OCI-LY1 (cell line): Measurements from ENCODE around the gene CACNB2.

Source experiments
- H2AFZ ChIP-seq: fragments of 200-600 bp; sonication (generic), shearing (Covaris generic); 2 replicates; pipeline ENCODE4 v1.6.0; 2014; ENCODE audit warnings: antibody characterized with exemption, mild to moderate bottlenecking, low read length
- H3F3A ChIP-seq: fragments of 200-600 bp; sonication (generic), shearing (Covaris generic); 2 replicates; pipeline ENCODE4 v1.6.0; 2014; ENCODE audit warnings: mild to moderate bottlenecking, antibody characterized with exemption, low read length, moderate library complexity; ENCODE audit not compliant: insufficient read depth
- H3K27ac ChIP-seq: fragments of 200-600 bp; sonication (generic); 2 replicates; pipeline ENCODE4 v1.5.1; 2014; ENCODE audit warnings: low read length, mixed run types, mild to moderate bottlenecking, low read depth; ENCODE audit not compliant: poor library complexity, severe bottlenecking
- H3K27me3 ChIP-seq: fragments of 200-600 bp; sonication (generic); 2 replicates; pipeline ENCODE4 v1.6.0; 2014; ENCODE audit warnings: antibody characterized with exemption, mild to moderate bottlenecking, low read length, moderate library complexity; ENCODE audit not compliant: insufficient read depth
- H3K36me3 ChIP-seq: fragments of 200-600 bp; sonication (generic); 2 replicates; pipeline ENCODE4 v1.6.1; 2014; ENCODE audit warnings: mild to moderate bottlenecking, antibody characterized with exemption, low read length, moderate library complexity, mixed read lengths; ENCODE audit not compliant: insufficient read depth
- H3K4me1 ChIP-seq: fragments of 200-600 bp; sonication (generic); 2 replicates; pipeline ENCODE4 v1.5.1; 2014; ENCODE audit warnings: mild to moderate bottlenecking, low read length, moderate library complexity; ENCODE audit not compliant: insufficient read depth, severe bottlenecking
- H3K4me2 ChIP-seq: fragments of 200-600 bp; sonication (generic), shearing (Covaris generic); 2 replicates; pipeline ENCODE4 v1.6.1; 2014; ENCODE audit warnings: low read length
- H3K4me3 ChIP-seq: fragments of 200-600 bp; sonication (generic); 2 replicates; pipeline ENCODE4 v1.5.1; 2014; ENCODE audit warnings: low read length, low read depth, mild to moderate bottlenecking, mixed read lengths; ENCODE audit not compliant: poor library complexity, severe bottlenecking
- H3K79me2 ChIP-seq: fragments of 200-600 bp; shearing (Covaris generic); 2 replicates; pipeline ENCODE4 v1.6.1; 2016; ENCODE audit warnings: mixed run types, low read length, mixed read lengths; ENCODE audit not compliant: insufficient read depth
- H3K9ac ChIP-seq: fragments of 200-600 bp; sonication (generic), shearing (Covaris generic); 2 replicates; pipeline ENCODE4 v1.6.1; 2014; ENCODE audit warnings: mild to moderate bottlenecking, low read length, mixed read lengths
- H3K9me2 ChIP-seq: fragments of 200-600 bp; sonication (generic), shearing (Covaris generic); 2 replicates; pipeline ENCODE4 v1.6.1; 2014; ENCODE audit warnings: low read depth, mild to moderate bottlenecking, low read length, mixed read lengths
- H3K9me3 ChIP-seq: fragments of 200-600 bp; shearing (Covaris generic); 2 replicates; pipeline ENCODE4 v1.6.1; 2014; ENCODE audit warnings: low read length, mixed read lengths
- H4K20me1 ChIP-seq: fragments of 200-600 bp; sonication (generic), shearing (Covaris generic); 2 replicates; pipeline ENCODE4 v1.6.0; 2016; ENCODE audit warnings: mild to moderate bottlenecking, low read length; ENCODE audit not compliant: insufficient read depth
- CTCF ChIP-seq: fragments of 200-600 bp; sonication (generic), shearing (Covaris generic); IDR thresholded peaks from 2 replicates; pipeline ENCODE4 v1.5.1; 2017; ENCODE audit warnings: mild to moderate bottlenecking, antibody characterized with exemption, low read length, moderate library complexity, mixed read lengths
- EZH2 ChIP-seq: fragments of 200-600 bp; sonication (generic), shearing (Covaris generic); IDR thresholded peaks from 2 replicates; pipeline ENCODE4 v1.8.0; 2017; ENCODE audit warnings: borderline replicate concordance, mixed run types, mild to moderate bottlenecking, antibody characterized with exemption, low read length, moderate library complexity, mixed read lengths

CACNB2 gene

GRCh38 chr10:18223898-18224297 lies 83.7 kb downstream of the CACNB2 start:
- Histone ChIP-seq H2AFZ (no peak overlapping the region), H3K27me3 (no peaks in the 10 kb centered on the region), H3F3A (no peaks in the 10 kb centered on the region), H3K27ac (no peak overlapping the region), H3K9ac (no peak overlapping the region), H3K4me2 (no peak overlapping the region), H3K36me3 (no peaks in the 10 kb centered on the region), H3K79me2 (no peaks in the 10 kb centered on the region), H3K9me2 (no peaks in the 10 kb centered on the region), H4K20me1 (no peaks in the 10 kb centered on the region), H3K4me1 (no peaks in the 10 kb centered on the region), H3K4me3 (no peak overlapping the region), H3K9me3 (no peaks in the 10 kb centered on the region)
- TF ChIP-seq EZH2 (no peak), CTCF (no peak)

- Histone ChIP-seq H3K9me3 (no peaks in the 10 kb centered on the region), H3K4me1 (no peaks in the 10 kb centered on the region), H3K36me3 (no peaks in the 10 kb centered on the region), H3K27me3 (no peaks in the 10 kb centered on the region), H3K27ac (no peak overlapping the region), H3K4me2 (no peak overlapping the region), H4K20me1 (no peaks in the 10 kb centered on the region), H3K9me2 (no peaks in the 10 kb centered on the region), H3F3A (no peaks in the 10 kb centered on the region), H3K4me3 (no peak overlapping the region), H2AFZ (no peak overlapping the region), H3K79me2 (no peaks in the 10 kb centered on the region), H3K9ac (no peak overlapping the region)
- TF ChIP-seq EZH2 (no peak), CTCF (no peak)
These were observed 84.6 kb downstream of the CACNB2 start for GRCh38 chr10:18224626-18225445.

GRCh38 chr10:18226336-18226735 lies 86.1 kb downstream of the CACNB2 start:
- TF ChIP-seq EZH2 = no peak
- TF ChIP-seq CTCF = no peak
- no peaks in the 10 kb centered on the region for H3K9me2 ChIP-seq
- H3K27me3 ChIP-seq = no peaks in the 10 kb centered on the region
- no peaks in the 10 kb centered on the region for H3K4me1 ChIP-seq
- no peaks in the 10 kb centered on the region for H3K36me3 ChIP-seq
- H3K79me2 ChIP-seq = no peaks in the 10 kb centered on the region
- H4K20me1 ChIP-seq = no peaks in the 10 kb centered on the region
- no peak overlapping the region for H3K4me2 ChIP-seq
- no peak overlapping the region for H3K27ac ChIP-seq
- H2AFZ ChIP-seq = no peak overlapping the region
- no peak overlapping the region for H3K9ac ChIP-seq
- H3K4me3 ChIP-seq = no peak overlapping the region
- H3K9me3 ChIP-seq = no peaks in the 10 kb centered on the region
- no peaks in the 10 kb centered on the region for H3F3A ChIP-seq
